Right renal cortex interstitium (tissue), 3 donors: ENCODE measurements around the gene NAA30. TPM values are rescaled to one million over a fixed set of nuclear protein-coding genes. Genes with fewer than 3 reads are reported as not detected.
"Not testable (repeated sequence)": the region's sequence is repeated elsewhere in the genome, so short reads cannot be mapped to it uniquely, and the experiment has no call there.

Source experiments
- DNase-seq, 3 donors: peaks; one replicate each; pipeline ENCODE4 v3.0.0-alpha.2; 2013; ENCODE audit warnings: low read depth in 3 of 3, low spot score in 2 of 3
- polyA plus RNA-seq, 3 donors: library from polyadenylated mRNA; unstranded; fragments of 120-200 nt; gene quantifications; one replicate each; pipeline ENCODE4 v1.2.1, GENCODE V29; 2013; ENCODE audit not compliant: insufficient read length in 3 of 3

Gene NAA30
- 10 to 100 TPM; 30.9 to 32.2 (median 31.5) TPM for polyA plus RNA-seq

DNA sequence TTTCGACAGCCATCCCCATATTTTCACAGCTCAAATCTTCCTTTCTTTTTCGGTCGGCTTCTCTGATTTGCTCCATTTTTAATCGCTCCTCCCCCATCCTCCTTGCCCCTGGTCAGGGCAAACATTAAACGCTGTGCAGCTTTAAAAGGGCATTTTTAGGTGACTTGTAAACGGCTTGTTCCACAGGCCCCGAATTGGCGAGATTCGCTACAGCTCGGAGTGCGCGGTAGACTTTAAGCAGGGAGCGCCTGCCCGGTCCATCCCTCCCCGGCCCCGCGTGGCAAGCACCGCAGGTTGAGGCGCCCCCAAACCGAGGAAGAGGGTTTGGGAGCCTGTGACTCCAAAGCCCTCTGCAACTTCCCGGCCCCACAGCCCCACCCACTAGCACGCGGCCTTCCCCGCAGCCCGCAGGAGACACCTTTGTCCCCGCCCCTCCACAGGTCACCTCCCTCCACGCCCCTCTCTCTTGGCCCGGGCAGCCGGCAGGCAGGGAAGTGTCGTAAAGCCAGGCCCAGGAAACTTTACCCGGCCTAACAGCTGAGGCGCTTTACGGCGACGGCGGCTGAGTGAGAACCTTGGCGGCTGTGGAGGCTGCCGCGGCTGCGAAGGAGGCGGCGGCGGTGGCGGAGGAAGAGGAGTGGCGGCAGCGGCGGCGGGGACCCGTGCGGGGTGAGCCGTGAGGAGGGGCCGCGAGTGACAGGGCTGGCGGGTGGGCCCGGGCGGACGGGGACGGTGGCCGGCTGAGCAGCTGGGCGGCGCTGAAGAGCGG is at the start of gene NAA30:
TSS of gene NAA30 (plus strand) at position 550 of the 769 bp plus-strand sequence. CDS start 372 bp downstream, outside the sequence.
- DNase-seq, result peak; percentile 76 to 88 (median 79)

- DNase-seq, result not testable (repeated sequence)
Observed at GRCh38 chr14:57343545-57344297, 46.7 kb upstream of the NAA30 start.

GRCh38 chr14:57345106-57345505 is 45.3 kb upstream of the NAA30 start:
- no peak for DNase-seq

DNA sequence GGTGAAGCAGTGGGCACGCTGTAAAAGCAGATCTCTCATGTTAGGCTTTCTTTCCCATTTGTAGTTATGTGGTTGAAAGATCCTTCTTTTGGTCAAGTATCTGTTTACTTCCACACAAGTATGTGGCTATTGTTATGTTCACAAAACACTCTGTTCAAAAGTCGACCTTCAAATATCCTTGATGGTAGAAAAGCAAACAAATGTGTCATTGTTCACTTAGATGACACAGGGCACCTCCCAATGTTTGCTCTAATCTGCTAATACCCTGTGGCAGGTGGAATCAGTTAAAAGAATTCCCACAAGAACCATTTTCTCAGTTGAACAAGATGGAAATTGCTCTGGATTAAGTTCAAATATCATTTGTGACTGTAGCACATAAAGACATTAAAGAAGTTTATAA is 43.6 kb upstream of the NAA30 start:
- no peak for DNase-seq

GRCh38 chr14:57352396-57353170 is 37.8 kb upstream of the NAA30 start:
- DNase-seq, result no peak

GRCh38 chr14:57355081-57355800 is 35.1 kb upstream of the NAA30 start:
- DNase-seq, result no peak

DNA sequence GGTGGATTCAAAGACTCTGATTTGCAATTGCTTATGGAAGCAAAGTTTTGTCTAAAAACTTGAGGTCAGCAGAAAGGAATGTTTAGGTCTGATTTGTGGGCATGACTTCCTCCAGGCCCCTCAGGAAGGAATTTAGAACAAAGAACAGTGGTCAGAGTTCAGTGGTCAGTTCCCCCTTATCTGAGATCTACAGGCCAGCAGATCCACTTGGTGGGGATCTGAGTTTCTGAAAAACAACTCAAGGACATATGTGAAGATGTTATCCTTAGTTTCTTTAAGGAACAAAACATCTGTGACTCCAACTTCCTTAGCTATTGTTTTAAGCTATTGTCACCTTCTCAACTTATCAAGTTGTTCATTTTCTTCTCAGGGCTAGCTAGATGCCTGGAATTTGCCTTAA is 28.0 kb upstream of the NAA30 start:
- DNase-seq, result no peak

DNA sequence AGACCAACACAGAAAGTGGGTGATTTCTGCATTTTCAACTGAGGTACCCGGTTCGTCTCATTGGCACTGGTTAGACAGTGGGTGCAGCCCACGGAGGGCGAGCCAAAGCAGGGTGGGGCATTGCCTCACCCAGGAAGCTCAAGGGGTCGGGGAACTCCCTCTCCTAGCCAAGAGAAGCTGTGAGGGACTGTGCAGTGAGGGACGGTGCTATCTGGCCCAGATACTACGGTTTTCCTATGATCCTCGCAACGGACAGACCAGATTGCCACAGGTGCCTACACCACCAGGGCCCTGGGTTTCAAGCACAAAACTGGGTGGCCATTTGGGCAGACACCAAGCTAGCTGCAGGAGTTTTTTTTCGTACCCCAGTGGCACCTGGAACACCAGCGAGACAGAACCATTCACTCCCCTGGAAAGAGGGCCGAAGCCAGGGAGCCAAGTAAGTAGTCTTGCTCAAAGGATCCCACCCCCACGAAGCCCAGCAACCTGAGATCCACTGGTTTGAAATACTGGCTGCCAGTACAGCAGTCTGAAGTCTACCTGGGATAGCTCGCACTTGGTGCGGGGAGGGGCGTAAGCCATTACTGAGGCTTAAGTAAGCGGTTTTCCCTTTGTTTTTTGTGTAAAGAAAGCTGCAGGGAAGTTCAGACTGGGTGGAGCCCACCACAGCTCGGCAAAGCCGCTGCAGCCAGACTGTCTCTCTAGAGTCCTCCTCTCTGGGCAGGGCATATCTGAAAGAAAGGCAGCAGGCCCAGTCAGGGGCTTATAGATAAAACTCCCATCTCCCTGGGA is 25.5 kb upstream of the NAA30 start:
- no peak for DNase-seq

DNA sequence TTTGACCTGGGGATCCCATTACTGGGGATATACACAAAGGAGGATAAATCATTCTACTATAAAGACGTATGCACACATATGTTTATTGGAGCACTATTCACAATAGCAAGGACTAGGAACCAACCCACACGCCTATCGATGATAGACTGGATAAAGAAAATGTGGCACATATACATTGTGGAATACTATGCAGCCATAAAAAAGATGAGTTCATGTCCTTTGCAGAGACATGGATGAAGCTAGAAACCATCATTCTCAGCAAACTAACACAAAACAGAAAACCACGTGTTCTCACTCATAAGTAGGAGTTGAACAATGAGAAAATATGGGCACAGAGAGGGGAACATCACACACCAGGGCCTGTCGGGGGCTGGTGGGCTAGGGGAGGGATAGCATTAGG is 20.2 kb upstream of the NAA30 start:
- DNase-seq, result not testable (repeated sequence)

- DNase-seq, result no peak
Observed at GRCh38 chr14:57371013-57371412, 19.4 kb upstream of the NAA30 start.

- no peak for DNase-seq
Observed at GRCh38 chr14:57375156-57375555, 15.2 kb upstream of the NAA30 start.

GRCh38 chr14:57378661-57379060 is 11.7 kb upstream of the NAA30 start:
- DNase-seq, result no peak

DNA sequence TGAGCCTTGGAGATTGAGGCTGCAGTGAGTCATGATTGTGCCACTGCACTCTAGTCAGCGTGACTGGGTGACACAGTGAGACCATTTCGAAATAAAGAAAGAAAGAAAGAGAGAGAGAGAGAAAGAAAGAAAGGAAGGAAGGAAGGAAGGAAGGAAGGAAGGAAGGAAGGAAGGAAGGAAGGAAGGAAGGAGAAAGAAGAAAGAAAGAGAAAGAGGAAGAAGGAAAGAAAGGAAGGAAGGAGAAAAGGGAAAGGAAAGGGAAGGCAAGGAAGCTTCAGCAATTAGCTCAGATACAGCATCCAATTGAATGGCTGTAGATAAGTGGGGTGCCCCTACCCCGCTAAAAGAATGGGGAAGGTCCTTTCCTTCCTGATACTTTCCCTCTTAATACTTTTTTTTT is 9.5 kb upstream of the NAA30 start:
- no peak for DNase-seq

GRCh38 chr14:57382283-57382682 is 8.1 kb upstream of the NAA30 start:
- no peak for DNase-seq

DNA sequence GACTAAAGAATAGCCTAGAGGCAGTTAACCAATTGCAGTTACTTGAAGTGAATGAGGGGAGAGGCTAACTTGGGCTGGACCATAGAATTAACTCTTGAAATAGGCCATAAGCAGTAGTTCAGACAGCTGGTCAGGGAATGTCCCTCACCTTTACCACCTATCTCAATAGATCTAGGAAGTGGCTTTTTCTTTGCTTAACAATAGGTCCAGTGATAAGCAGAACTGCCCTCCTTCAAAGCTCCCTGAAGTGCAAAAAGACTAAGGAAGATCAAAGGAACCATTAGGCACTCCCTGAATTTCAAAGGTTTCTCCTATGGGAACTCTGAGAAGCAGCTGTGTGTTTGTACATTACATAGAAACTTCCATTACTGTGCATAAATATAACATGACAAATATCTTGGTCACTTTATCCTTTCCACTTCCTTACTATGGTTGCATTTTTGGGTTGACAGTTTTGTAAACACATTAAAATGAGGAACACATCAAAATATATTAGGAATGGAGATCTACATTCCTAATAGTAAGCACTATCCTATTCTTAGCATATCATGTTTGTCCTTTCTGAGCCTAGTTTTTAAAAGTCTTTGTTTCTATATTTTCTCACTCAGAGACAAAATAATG is 7.2 kb upstream of the NAA30 start:
- no peak for DNase-seq

- no peak for DNase-seq
Observed at GRCh38 chr14:57388067-57388466, 2.3 kb upstream of the NAA30 start.

- DNase-seq, result no peak
Observed at GRCh38 chr14:57389646-57390036, 745 bp upstream of the NAA30 start.

- peak in 1 of 3 donors; percentile 34 for DNase-seq
Observed at GRCh38 chr14:57390806-57391516, 575 bp downstream of the NAA30 start.
